IMR-90 (cell line): ENCODE measurements around the gene CACNA2D1.

Experiments
- CTCF ChIP-seq: conservative IDR thresholded peaks from 2 replicates; pipeline ENCODE4 v1.5.1; 2012; ENCODE audit warnings: mild to moderate bottlenecking, low read depth, low read length, improper control_type of control experiment
- FOS ChIP-seq: fragments of 150-350 bp; IDR thresholded peaks from 2 replicates; pipeline ENCODE4 v1.6.1; 2016; ENCODE audit warnings: low read depth, low read length
- MXI1 ChIP-seq: IDR thresholded peaks from 2 replicates; pipeline ENCODE4 v1.6.1; 2012; ENCODE audit warnings: low read depth, mild to moderate bottlenecking, low read length, moderate library complexity, borderline replicate concordance
- NFE2L2 ChIP-seq: fragments of 150-350 bp; IDR thresholded peaks from 2 replicates; pipeline ENCODE4 v1.6.1; 2016; ENCODE audit warnings: low read depth, mild to moderate bottlenecking, low read length
- POLR2A ChIP-seq: IDR thresholded peaks from 2 replicates; pipeline ENCODE4 v1.6.1; 2012; ENCODE audit warnings: mild to moderate bottlenecking, low read depth, low read length
- RAD21 ChIP-seq: IDR thresholded peaks from 2 replicates; pipeline ENCODE4 v1.6.1; 2012; ENCODE audit warnings: low read length, improper control_type of control experiment
- RCOR1 ChIP-seq: IDR thresholded peaks from 2 replicates; pipeline ENCODE4 v1.6.1; 2012; ENCODE audit warnings: mild to moderate bottlenecking, low read length, improper control_type of control experiment; ENCODE audit not compliant: insufficient replicate concordance
- RFX5 ChIP-seq: IDR thresholded peaks from 2 replicates; pipeline ENCODE4 v1.8.0; 2012; ENCODE audit warnings: low read depth, mild to moderate bottlenecking, low read length, moderate library complexity

DNA sequence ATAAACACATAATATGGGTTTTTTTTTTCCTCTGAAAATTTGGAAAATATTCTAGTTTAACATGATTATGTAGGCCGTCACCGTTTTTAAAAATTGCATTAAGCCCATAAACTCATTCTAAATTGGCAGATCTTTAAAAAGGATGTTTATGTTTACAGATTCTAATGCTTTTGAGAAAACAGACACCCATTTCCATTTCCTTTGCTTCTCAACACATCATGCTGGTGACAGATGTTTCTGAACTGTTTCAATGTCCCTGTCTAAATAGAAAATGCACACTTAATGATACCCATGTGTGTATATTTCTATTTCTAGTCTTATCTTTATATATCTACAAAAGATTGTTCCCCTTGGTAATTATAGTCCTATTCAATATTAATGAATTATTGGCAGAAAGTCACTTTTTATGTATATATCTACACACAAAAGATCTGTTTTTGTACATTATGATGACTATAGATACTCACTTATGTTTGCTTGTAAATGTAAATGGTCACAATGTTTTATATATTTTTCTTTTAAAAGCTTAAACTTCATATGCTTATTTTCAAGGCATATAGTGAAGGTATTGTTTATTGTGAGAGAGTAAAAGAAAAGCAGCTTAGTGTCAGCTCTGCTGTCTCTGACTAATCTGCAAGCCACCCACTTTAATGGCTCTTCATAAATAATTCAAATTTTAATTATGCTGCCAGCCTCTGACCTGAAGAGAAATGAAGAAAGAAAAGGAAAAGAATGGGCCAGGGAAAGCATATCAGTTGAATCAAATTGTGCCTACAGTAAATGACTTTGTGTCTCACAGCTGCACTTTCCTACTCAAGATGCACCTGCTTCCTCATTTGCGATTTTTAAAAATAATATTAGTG lies 179.4 kb downstream of the CACNA2D1 start:
- no peak for TF ChIP-seq FOS
- TF ChIP-seq CTCF = no peak
- no peak for TF ChIP-seq POLR2A
- no peak for TF ChIP-seq RCOR1
- no peak for TF ChIP-seq MXI1
- no peak for TF ChIP-seq RAD21
- no peak for TF ChIP-seq NFE2L2
- TF ChIP-seq RFX5 = no peak
